Adrenal gland (tissue), 5 donors: ENCODE results near the gene RDH8.

Experiments used
- POLR2A ChIP-seq, 2 donors: fragments of 450-650 bp; IDR thresholded peaks; one replicate each; pipeline ENCODE4 v1.6.1; 2017; ENCODE audit warnings: antibody characterized with exemption in 2 of 2, mild to moderate bottlenecking in 2 of 2, moderate library complexity in 1 of 2
- TF ChIP-seq, protein P1 (sequence below), 6 experiments: fragments of 450-650 bp in 4 of 6; fragments of 200-600 bp in 2 of 6; sonication (generic) in 1 of 6; IDR thresholded peaks; 1 replicate in 5 of 6; 2 replicates in 1 of 6; pipeline versions ENCODE4 v1.5.1 to v1.8.0; 2016 to 2021; ENCODE audit warnings: antibody characterized with exemption in 6 of 6, mild to moderate bottlenecking in 2 of 6, moderate library complexity in 1 of 6
- donor health status: DM: no; HTN: no; CAD: no.

DNA sequence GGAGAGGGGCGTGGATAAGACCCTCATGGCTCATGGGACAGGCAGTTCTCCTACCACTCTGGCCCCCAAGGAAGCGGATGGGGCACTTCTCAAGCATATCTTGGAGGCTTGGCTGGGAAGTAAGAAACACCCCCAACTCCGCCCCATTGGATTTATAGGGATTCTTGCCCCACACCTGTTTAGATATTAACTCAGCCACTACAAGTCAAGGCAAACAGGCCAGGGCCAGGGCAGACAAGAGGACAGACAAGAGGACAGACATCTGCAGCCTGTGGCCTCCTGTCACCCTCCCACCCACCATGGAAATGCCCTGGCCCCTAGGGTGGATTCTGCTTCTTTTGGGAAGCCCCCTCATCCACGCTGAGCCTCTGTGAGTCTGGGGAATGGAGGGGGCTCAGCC, 24.1 kb downstream of the RDH8 start:
- TF ChIP-seq, protein P1, sequence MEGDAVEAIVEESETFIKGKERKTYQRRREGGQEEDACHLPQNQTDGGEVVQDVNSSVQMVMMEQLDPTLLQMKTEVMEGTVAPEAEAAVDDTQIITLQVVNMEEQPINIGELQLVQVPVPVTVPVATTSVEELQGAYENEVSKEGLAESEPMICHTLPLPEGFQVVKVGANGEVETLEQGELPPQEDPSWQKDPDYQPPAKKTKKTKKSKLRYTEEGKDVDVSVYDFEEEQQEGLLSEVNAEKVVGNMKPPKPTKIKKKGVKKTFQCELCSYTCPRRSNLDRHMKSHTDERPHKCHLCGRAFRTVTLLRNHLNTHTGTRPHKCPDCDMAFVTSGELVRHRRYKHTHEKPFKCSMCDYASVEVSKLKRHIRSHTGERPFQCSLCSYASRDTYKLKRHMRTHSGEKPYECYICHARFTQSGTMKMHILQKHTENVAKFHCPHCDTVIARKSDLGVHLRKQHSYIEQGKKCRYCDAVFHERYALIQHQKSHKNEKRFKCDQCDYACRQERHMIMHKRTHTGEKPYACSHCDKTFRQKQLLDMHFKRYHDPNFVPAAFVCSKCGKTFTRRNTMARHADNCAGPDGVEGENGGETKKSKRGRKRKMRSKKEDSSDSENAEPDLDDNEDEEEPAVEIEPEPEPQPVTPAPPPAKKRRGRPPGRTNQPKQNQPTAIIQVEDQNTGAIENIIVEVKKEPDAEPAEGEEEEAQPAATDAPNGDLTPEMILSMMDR (IDR thresholded peaks at IDR 0.05): no peak
- TF ChIP-seq POLR2A (IDR thresholded peaks at IDR 0.05): no peak
